ENCODE results near the gene LONP2. TPM values are rescaled to one million over a fixed set of nuclear protein-coding genes. Genes with fewer than 3 reads are reported as not detected.

LONP2 gene
- total RNA-seq, 2 donors from 2014 or later, result 44.2 to 59.1 TPM

GRCh38 chr16:48335961-48336360, 91.9 kb downstream of the LONP2 start:
- Histone ChIP-seq H3K9me3 (no peaks in the 10 kb centered on the region), H3K27me3 (no peaks in the 10 kb centered on the region), H3K4me3 (no peak overlapping the region), H3K36me3 (replicated peaks in 1 of 2; ENCODE audit: insufficient read depth in 1 of 2, low read depth in 2 of 2) (peaks cover 4 to 11% of the 10 kb centered on the region in 2 donors), H3K27ac (no peak overlapping the region), H3K4me1 (no peaks in the 10 kb centered on the region)
- ATAC-seq (no peak), DNase-seq (no peak)
- intact Hi-C loops (cut with DNase I), result no loop called here
- no peak for TF ChIP-seq CTCF (IDR thresholded peaks at IDR 0.05)
- TF ChIP-seq POLR2A (IDR thresholded peaks at IDR 0.05), result no peak
- 91 to 92% methylated on average over 3 of the region's 3 CpGs for WGBS, 2 donors

- TF ChIP-seq POLR2A (IDR thresholded peaks at IDR 0.05), result no peak
- 78 to 93% methylated on average over 1 of the region's 1 CpG for WGBS, 2 donors
- intact Hi-C loops (cut with DNase I), result no loop called here
- Histone ChIP-seq H3K27ac (no peak overlapping the region), H3K27me3 (no peaks in the 10 kb centered on the region), H3K9me3 (no peaks in the 10 kb centered on the region), H3K4me3 (no peak overlapping the region), H3K36me3 (replicated peaks in 1 of 2; ENCODE audit: insufficient read depth in 1 of 2, low read depth in 2 of 2) (peaks cover 4 to 7% of the 10 kb centered on the region in 2 donors), H3K4me1 (no peaks in the 10 kb centered on the region)
- no peak for DNase-seq
- no peak for ATAC-seq
Observed at GRCh38 chr16:48340054-48340453, 96.0 kb downstream of the LONP2 start.

GRCh38 chr16:48342591-48342990, 98.5 kb downstream of the LONP2 start:
- ATAC-seq (no peak), DNase-seq (no peak)
- intact Hi-C loops (cut with DNase I), result no loop called here
- Histone ChIP-seq H3K36me3 (replicated peaks in 1 of 2; ENCODE audit: insufficient read depth in 1 of 2, low read depth in 2 of 2) (peaks cover 2 to 5% of the 10 kb centered on the region in 2 donors), H3K4me3 (no peak overlapping the region), H3K27ac (no peak overlapping the region), H3K4me1 (no peaks in the 10 kb centered on the region), H3K9me3 (no peaks in the 10 kb centered on the region), H3K27me3 (no peaks in the 10 kb centered on the region)
- TF ChIP-seq CTCF (IDR thresholded peaks at IDR 0.05) (no peak), POLR2A (IDR thresholded peaks at IDR 0.05) (no peak)
- 94 to 96% methylated on average over 2 of the region's 2 CpGs for WGBS, 2 donors

GRCh38 chr16:48347191-48347865, 103.2 kb downstream of the LONP2 start:
- Histone ChIP-seq H3K9me3 (no peaks in the 10 kb centered on the region), H3K27ac (no peak overlapping the region), H3K4me3 (no peak overlapping the region), H3K27me3 (no peaks in the 10 kb centered on the region), H3K4me1 (no peaks in the 10 kb centered on the region), H3K36me3 (replicated peaks in 1 of 2; ENCODE audit: insufficient read depth in 1 of 2, low read depth in 2 of 2) (peaks cover 8 to 12% of the 10 kb centered on the region in 2 donors)
- ATAC-seq (no peak), DNase-seq (no peak)
- no peak for TF ChIP-seq CTCF (IDR thresholded peaks at IDR 0.05)
- no peak for TF ChIP-seq POLR2A (IDR thresholded peaks at IDR 0.05)
- intact Hi-C loops (cut with DNase I), result no loop called here
- 91 to 95% methylated on average over 12 to 20 of the region's 20 CpGs for WGBS, 2 donors

- DNase-seq, result no peak
- H3K36me3 ChIP-seq (replicated peaks in 1 of 2; ENCODE audit: insufficient read depth in 1 of 2, low read depth in 2 of 2), result peaks cover 12 to 13% of the 10 kb centered on the region in 2 donors
- WGBS, 2 donors, result 92 to 94% methylated on average over 4 of the region's 4 CpGs
Observed at GRCh38 chr16:48347980-48348379, 103.9 kb downstream of the LONP2 start.

More at GRCh38 chr16:48347980-48348379, 103.9 kb downstream of the LONP2 start:
- Histone ChIP-seq H3K4me1 (no peaks in the 10 kb centered on the region), H3K27me3 (no peaks in the 10 kb centered on the region), H3K9me3 (no peaks in the 10 kb centered on the region), H3K27ac (no peak overlapping the region), H3K4me3 (no peak overlapping the region)
- intact Hi-C loops (cut with DNase I), result no loop called here
- no peak for ATAC-seq
- TF ChIP-seq POLR2A (IDR thresholded peaks at IDR 0.05) (no peak), CTCF (IDR thresholded peaks at IDR 0.05) (no peak)

Data from body of pancreas (tissue), 4 donors.